Naive thymus-derived CD8-positive, alpha-beta T cell (primary cell): ENCODE measurements around the gene SH3RF3. TPM values are rescaled to one million over a fixed set of nuclear protein-coding genes. Genes with fewer than 3 reads are reported as not detected.

Source experiments
- ATAC-seq, 2 donors: fragments of 150-1000 bp; cut with Tn5 transposase in 1 of 2; sonication (Bioruptor Pico), chemical (Tn5 transposase) in 1 of 2; 1 replicate in 1 of 2; 2 replicates in 1 of 2; pipeline ENCODE4 v1.10.0; 2021; ENCODE audit warnings: mild to moderate bottlenecking in 2 of 2, moderate library complexity in 2 of 2
- POLR2A ChIA-PET: fragments of 350-600 bp; sonication (Branson Sonifier 250); formaldehyde crosslinking; loops from one replicate; lab custom pipeline; 2021; ENCODE audit warnings: antibody characterized with exemption; lab: Charles Lee
- DNase-seq, 10 donors: peaks; one replicate each; pipeline versions ENCODE4 v3.0.0 to v3.0.0-alpha.2; 2020 to 2022
- H3K27ac Mint-ChIP-seq, 10 donors: one replicate each; pipeline ENCODE4 v1.8.0; 2020 to 2022; ENCODE audit warnings: mild to moderate bottlenecking in 10 of 10, mixed read lengths in 10 of 10, moderate library complexity in 4 of 10, inconsistent platforms in 1 of 10
- H3K27me3 Mint-ChIP-seq, 5 donors: one replicate each; pipeline ENCODE4 v1.8.0; 2021 to 2022; ENCODE audit warnings: mixed read lengths in 5 of 5
- H3K36me3 Mint-ChIP-seq, 3 donors: one replicate each; pipeline ENCODE4 v1.8.0; 2020 to 2022; ENCODE audit warnings: mixed read lengths in 3 of 3, mild to moderate bottlenecking in 2 of 3, inconsistent platforms in 1 of 3
- H3K4me1 Mint-ChIP-seq, 4 donors: one replicate each; pipeline ENCODE4 v1.8.0; 2021 to 2022; ENCODE audit warnings: mixed read lengths in 4 of 4
- H3K4me3 Mint-ChIP-seq, 10 donors: one replicate each; pipeline ENCODE4 v1.8.0; 2020 to 2022; ENCODE audit warnings: mild to moderate bottlenecking in 10 of 10, mixed read lengths in 10 of 10, moderate library complexity in 6 of 10, inconsistent platforms in 1 of 10
- H3K9me3 Mint-ChIP-seq, 9 donors: one replicate each; pipeline ENCODE4 v1.8.0; 2020 to 2022; ENCODE audit warnings: mixed read lengths in 9 of 9, mild to moderate bottlenecking in 3 of 9, inconsistent platforms in 1 of 9, moderate library complexity in 1 of 9
- polyA plus RNA-seq, 3 donors: library from polyadenylated mRNA; unstranded; fragments of 300-500 nt; fragmentation: Illumina TruSeq; gene quantifications; one replicate each; pipeline ENCODE4 v1.2.3, GENCODE V29; 2021
- total RNA-seq, 8 experiments: library from RNA in 2 of 8; stranded (reverse) in 2 of 8; gene quantifications; one replicate each; pipeline ENCODE4 v1.2.3 and lab custom pipeline; 2021 to 2026

Gene SH3RF3
- total and polyA plus RNA-seq, 5 experiments from 2014 or later, result 0.39 to 15.1 (median 4.4) TPM

- H3K36me3 Mint-ChIP-seq, result peaks cover 0 to 25% (median 4%) of the 10 kb centered on the region in 3 donors
- no peak for ATAC-seq
- peak overlapping the region in 2 of 10 donors; percentile 6 to 40 for H3K27ac Mint-ChIP-seq
- H3K4me1 Mint-ChIP-seq, result peaks cover 0 to 1% (median 0%) of the 10 kb centered on the region in 4 donors
- no peaks in the 10 kb centered on the region for H3K9me3 Mint-ChIP-seq
- POLR2A ChIA-PET, result no interaction called here
- no peak for DNase-seq
- H3K4me3 Mint-ChIP-seq, result peak overlapping the region in 1 of 10 donors; percentile 8
- no peaks in the 10 kb centered on the region for H3K27me3 Mint-ChIP-seq
Measured at GRCh38 chr2:109454765-109455394, 325.9 kb downstream of the SH3RF3 start.

- Mint-ChIP-seq H3K4me3 (no peak overlapping the region), H3K4me1 (peaks cover 0 to 1% (median 0%) of the 10 kb centered on the region in 4 donors), H3K9me3 (no peaks in the 10 kb centered on the region), H3K27me3 (no peaks in the 10 kb centered on the region), H3K36me3 (peaks cover 0 to 24% (median 10%) of the 10 kb centered on the region in 3 donors), H3K27ac (peak overlapping the region in 1 of 10 donors; percentile 37)
- POLR2A ChIA-PET, result no interaction called here
- DNase-seq, result no peak
- no peak for ATAC-seq
Measured at GRCh38 chr2:109455731-109456691, 327.0 kb downstream of the SH3RF3 start.

DNA sequence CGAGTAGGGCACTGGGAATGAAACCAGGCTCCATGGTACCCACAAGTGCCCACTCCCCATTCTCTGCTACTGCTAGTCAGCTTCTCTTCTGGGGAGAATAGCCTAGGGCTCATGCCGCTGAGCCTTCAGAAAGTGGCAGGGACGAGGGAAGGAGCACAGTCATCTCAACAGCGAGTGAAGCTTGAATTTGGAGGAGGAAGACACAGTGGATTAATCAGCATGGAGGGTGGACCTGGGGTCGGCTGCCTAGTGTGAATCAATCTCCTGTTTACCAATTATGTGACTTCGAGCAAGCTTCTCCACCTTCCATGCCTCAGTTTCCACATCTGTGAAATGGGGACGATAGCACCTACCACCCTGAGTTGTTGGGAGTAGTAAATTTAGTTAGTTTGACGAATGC, 327.8 kb downstream of the SH3RF3 start:
- Mint-ChIP-seq H3K9me3 (no peaks in the 10 kb centered on the region), H3K4me1 (peaks cover 0 to 1% (median 0%) of the 10 kb centered on the region in 4 donors), H3K27ac (no peak overlapping the region), H3K36me3 (peaks cover 0 to 22% (median 10%) of the 10 kb centered on the region in 3 donors), H3K4me3 (no peak overlapping the region), H3K27me3 (no peaks in the 10 kb centered on the region)
- DNase-seq, result no peak
- ATAC-seq, result no peak
- POLR2A ChIA-PET, result no interaction called here

DNA sequence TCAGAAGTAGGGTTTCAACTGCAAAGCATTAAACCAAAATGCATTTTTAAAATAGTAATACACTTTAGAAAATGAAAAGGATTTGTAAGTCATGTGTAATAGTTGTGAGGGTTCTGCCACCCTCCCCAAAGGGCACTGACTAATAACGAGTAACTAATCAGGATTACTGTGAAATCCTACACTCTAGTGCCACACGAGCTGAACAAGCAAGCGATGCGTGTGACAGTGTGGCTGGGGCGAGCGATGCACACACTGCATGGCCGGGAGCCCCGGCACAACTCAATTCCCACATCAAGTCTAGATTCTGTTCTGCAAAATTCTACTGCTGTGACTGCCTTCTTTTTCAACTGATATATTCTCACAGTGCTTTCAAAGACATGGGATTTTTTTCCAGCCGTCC, 328.4 kb downstream of the SH3RF3 start:
- Mint-ChIP-seq H3K4me3 (no peak overlapping the region), H3K27ac (no peak overlapping the region), H3K9me3 (no peaks in the 10 kb centered on the region), H3K36me3 (peaks cover 0 to 19% (median 10%) of the 10 kb centered on the region in 3 donors), H3K27me3 (no peaks in the 10 kb centered on the region), H3K4me1 (peaks cover 0 to 1% (median 0%) of the 10 kb centered on the region in 4 donors)
- no peak for DNase-seq
- POLR2A ChIA-PET, result no interaction called here
- no peak for ATAC-seq

DNA sequence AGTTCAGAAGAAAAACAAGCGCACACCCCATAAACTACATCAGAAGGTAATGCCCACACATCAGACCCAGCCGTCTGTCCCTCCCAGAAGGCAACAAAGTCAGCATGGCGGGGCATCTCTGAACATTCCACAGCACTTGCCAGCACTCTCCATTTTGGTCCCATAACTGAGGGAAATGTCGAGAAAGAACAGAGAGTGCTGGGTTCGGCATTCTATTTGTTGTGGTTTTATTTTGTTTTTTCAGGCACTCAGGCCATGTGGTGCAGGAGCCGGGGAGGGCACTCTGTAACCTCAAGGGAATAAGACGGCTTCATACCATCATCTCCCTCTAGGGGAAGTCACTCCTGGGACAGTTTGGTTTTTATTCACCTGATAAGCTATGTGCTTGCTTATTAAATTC, 328.8 kb downstream of the SH3RF3 start:
- DNase-seq, result no peak
- ATAC-seq, result no peak
- no peak overlapping the region for H3K4me3 Mint-ChIP-seq
- no peaks in the 10 kb centered on the region for H3K9me3 Mint-ChIP-seq
- peaks cover 0 to 19% (median 10%) of the 10 kb centered on the region in 3 donors for H3K36me3 Mint-ChIP-seq
- POLR2A ChIA-PET, result interaction anchor here (0.6 kb wide), 1 partner anchor 32 kb away, joined by 3 read pairs; no protein-coding TSS in a partner anchor
- peaks cover 0 to 1% (median 0%) of the 10 kb centered on the region in 4 donors for H3K4me1 Mint-ChIP-seq
- H3K27me3 Mint-ChIP-seq, result no peaks in the 10 kb centered on the region
- H3K27ac Mint-ChIP-seq, result peak overlapping the region in 1 of 10 donors; percentile 14

- Mint-ChIP-seq H3K4me3 (no peak overlapping the region), H3K4me1 (peaks cover 0 to 1% (median 0%) of the 10 kb centered on the region in 4 donors), H3K36me3 (peaks cover 0 to 17% (median 10%) of the 10 kb centered on the region in 3 donors), H3K27ac (peak overlapping the region in 1 of 10 donors; percentile 5), H3K9me3 (no peaks in the 10 kb centered on the region), H3K27me3 (no peaks in the 10 kb centered on the region)
- POLR2A ChIA-PET, result interaction anchor here (0.6 kb wide), 1 partner anchor 33 kb away, joined by 3 read pairs; no protein-coding TSS in a partner anchor
- ATAC-seq (no peak), DNase-seq (no peak)
Measured at GRCh38 chr2:109458512-109458911, 329.5 kb downstream of the SH3RF3 start.

- POLR2A ChIA-PET, result no interaction called here
- peaks cover 0 to 16% (median 10%) of the 10 kb centered on the region in 3 donors for H3K36me3 Mint-ChIP-seq
- H3K4me3 Mint-ChIP-seq, result no peak overlapping the region
- DNase-seq, result no peak
- H3K4me1 Mint-ChIP-seq, result peaks cover 0 to 1% (median 0%) of the 10 kb centered on the region in 4 donors
- no peaks in the 10 kb centered on the region for H3K27me3 Mint-ChIP-seq
- H3K9me3 Mint-ChIP-seq, result no peaks in the 10 kb centered on the region
- ATAC-seq, result no peak
- no peak overlapping the region for H3K27ac Mint-ChIP-seq
Measured at GRCh38 chr2:109459485-109459884, 330.5 kb downstream of the SH3RF3 start.

- Mint-ChIP-seq H3K27ac (no peak overlapping the region), H3K4me1 (peaks cover 0 to 1% (median 0%) of the 10 kb centered on the region in 4 donors), H3K27me3 (no peaks in the 10 kb centered on the region), H3K36me3 (peaks cover 0 to 12% (median 11%) of the 10 kb centered on the region in 3 donors), H3K4me3 (no peak overlapping the region), H3K9me3 (no peaks in the 10 kb centered on the region)
- POLR2A ChIA-PET, result no interaction called here
- ATAC-seq (no peak), DNase-seq (no peak)
Measured at GRCh38 chr2:109460553-109461324, 331.7 kb downstream of the SH3RF3 start.

- Mint-ChIP-seq H3K27me3 (no peaks in the 10 kb centered on the region), H3K27ac (no peak overlapping the region), H3K4me3 (no peak overlapping the region), H3K36me3 (peaks cover 0 to 19% (median 12%) of the 10 kb centered on the region in 3 donors), H3K4me1 (no peaks in the 10 kb centered on the region), H3K9me3 (no peaks in the 10 kb centered on the region)
- POLR2A ChIA-PET, result no interaction called here
- ATAC-seq, result no peak
- no peak for DNase-seq
Measured at GRCh38 chr2:109463236-109463635, 334.2 kb downstream of the SH3RF3 start.

DNA sequence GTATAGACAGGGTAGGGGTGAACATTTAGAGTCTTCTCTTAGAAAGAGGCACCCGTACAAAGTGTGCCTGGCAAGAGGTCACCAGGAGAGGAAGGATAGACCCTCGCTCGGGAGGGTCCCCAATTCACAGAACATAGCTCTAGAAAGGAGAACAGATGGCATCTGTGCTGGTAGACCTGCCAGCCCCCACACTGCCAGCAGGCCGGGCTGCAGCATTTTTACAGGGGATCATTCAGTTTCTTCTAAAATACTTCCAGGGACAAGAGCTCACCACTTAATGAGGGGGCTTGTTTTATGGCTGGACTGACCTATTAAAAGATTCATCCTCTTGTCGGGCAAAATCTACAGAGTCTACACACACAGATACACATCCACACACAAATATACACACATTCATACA, 334.9 kb downstream of the SH3RF3 start:
- Mint-ChIP-seq H3K36me3 (peaks cover 0 to 19% (median 12%) of the 10 kb centered on the region in 3 donors), H3K27ac (peak overlapping the region in 1 of 10 donors; percentile 51), H3K4me1 (no peaks in the 10 kb centered on the region), H3K4me3 (no peak overlapping the region), H3K27me3 (no peaks in the 10 kb centered on the region), H3K9me3 (no peaks in the 10 kb centered on the region)
- no peak for ATAC-seq
- POLR2A ChIA-PET, result no interaction called here
- no peak for DNase-seq

DNA sequence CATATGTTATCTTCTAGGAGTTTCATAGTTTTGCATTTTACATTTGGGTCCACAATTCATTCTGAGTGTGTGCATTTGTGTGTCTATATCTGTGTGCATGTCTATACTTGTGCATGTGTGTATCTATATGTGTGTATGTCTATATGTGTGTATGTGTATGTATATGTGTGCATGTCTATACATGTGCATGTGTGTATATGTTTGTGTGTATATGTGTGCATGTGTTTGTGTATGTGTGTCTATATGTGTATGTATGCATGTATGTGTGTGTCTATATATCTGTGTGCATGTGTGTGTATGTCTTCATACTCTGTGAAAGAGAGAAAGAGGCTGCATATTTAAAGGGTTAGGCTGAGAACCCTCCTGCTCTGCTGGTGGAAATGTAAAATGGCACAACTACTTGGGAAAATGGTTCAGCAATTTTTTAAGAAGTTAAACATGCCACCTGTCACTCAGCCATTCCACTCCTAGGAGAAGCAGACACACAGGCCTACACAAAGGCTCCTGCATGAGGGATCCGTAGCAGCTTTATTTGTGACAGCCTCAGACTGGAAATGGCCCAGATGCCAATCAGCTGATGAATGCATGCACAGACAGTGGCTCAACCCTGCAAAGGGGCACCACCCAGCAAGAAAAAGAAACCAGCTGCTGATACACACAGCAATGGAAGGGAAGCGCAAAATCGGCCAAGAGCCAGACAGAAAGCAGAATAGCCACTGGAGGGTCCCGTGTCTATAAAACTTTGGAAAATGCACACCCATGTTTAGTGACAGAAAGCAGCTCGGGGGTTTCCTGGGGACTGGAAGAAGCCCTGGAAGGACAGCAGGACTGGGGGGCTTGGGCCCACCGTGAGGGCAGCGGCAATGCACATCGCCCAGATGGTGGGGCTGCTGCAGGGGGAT, 337.9 kb downstream of the SH3RF3 start:
- Mint-ChIP-seq H3K27ac (no peak overlapping the region), H3K36me3 (peaks cover 0 to 14% (median 7%) of the 10 kb centered on the region in 3 donors), H3K4me1 (peaks cover 0 to 5% (median 0%) of the 10 kb centered on the region in 4 donors), H3K9me3 (no peaks in the 10 kb centered on the region), H3K27me3 (no peaks in the 10 kb centered on the region), H3K4me3 (no peak overlapping the region)
- DNase-seq, result no peak
- POLR2A ChIA-PET, result no interaction called here
- no peak for ATAC-seq
